Hematopoietic multipotent progenitor cell treated with erythropoietin and hydrocortisone succinate and interleukin-3 and kit ligand, for 17 days (in vitro differentiated cells): ENCODE measurements around the gene RGS12.

Experiments
- DNase-seq: peaks from one replicate; pipeline ENCODE4 v3.0.0-alpha.2; 2015; ENCODE audit warnings: low spot score

Gene RGS12, protein sequence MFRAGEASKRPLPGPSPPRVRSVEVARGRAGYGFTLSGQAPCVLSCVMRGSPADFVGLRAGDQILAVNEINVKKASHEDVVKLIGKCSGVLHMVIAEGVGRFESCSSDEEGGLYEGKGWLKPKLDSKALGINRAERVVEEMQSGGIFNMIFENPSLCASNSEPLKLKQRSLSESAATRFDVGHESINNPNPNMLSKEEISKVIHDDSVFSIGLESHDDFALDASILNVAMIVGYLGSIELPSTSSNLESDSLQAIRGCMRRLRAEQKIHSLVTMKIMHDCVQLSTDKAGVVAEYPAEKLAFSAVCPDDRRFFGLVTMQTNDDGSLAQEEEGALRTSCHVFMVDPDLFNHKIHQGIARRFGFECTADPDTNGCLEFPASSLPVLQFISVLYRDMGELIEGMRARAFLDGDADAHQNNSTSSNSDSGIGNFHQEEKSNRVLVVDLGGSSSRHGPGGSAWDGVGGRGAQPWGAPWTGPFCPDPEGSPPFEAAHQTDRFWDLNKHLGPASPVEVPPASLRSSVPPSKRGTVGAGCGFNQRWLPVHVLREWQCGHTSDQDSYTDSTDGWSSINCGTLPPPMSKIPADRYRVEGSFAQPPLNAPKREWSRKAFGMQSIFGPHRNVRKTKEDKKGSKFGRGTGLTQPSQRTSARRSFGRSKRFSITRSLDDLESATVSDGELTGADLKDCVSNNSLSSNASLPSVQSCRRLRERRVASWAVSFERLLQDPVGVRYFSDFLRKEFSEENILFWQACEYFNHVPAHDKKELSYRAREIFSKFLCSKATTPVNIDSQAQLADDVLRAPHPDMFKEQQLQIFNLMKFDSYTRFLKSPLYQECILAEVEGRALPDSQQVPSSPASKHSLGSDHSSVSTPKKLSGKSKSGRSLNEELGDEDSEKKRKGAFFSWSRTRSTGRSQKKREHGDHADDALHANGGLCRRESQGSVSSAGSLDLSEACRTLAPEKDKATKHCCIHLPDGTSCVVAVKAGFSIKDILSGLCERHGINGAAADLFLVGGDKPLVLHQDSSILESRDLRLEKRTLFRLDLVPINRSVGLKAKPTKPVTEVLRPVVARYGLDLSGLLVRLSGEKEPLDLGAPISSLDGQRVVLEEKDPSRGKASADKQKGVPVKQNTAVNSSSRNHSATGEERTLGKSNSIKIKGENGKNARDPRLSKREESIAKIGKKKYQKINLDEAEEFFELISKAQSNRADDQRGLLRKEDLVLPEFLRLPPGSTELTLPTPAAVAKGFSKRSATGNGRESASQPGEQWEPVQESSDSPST (N-terminal part only)

DNA sequence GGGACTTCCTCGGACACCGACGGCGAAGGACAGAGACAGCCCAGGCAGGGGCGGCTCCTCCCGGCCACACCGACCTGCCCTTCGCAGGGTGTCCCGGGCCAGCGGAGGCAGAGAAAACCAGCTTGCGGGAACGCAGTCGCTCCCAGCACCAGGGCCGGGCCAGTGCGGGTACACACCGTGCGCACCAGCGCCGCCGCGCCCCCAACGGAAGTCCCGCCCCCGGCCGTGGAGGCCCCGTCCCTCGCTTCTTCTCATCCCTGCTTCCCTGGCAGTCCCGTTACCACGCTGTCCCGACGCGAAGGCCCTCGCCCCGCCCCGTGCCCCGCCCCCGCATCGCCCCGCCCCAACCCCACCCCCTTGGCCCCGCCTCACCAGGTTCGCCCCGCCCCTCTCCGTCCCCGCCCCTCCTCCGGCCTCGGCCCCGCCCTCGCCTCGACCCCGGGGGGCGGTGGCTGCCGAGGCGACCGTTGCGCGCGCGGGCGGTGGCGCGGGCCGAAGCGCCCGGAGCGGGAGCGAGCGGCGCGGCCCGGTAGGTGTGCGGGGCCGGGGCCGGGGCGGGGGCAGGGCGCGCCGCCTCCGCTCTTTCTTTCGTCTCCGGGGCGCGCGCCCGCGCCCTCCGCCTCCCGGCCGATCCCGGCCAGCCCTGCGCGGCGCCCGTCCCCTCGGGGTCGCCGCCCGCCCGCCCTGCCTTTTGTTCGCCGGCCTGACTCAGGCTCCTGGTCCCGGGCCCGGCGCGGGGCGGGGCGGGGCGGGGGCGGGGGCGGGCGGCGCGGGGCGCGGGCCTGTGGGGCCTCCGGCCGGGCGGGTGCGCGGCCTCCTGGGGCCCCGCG is at the start of gene RGS12:
Gene RGS12 (plus strand): TSS at position 451 of the 830 bp plus-strand sequence. CDS start 23,150 bp downstream, outside the sequence.
- DNase-seq = peak; percentile 79

DNA sequence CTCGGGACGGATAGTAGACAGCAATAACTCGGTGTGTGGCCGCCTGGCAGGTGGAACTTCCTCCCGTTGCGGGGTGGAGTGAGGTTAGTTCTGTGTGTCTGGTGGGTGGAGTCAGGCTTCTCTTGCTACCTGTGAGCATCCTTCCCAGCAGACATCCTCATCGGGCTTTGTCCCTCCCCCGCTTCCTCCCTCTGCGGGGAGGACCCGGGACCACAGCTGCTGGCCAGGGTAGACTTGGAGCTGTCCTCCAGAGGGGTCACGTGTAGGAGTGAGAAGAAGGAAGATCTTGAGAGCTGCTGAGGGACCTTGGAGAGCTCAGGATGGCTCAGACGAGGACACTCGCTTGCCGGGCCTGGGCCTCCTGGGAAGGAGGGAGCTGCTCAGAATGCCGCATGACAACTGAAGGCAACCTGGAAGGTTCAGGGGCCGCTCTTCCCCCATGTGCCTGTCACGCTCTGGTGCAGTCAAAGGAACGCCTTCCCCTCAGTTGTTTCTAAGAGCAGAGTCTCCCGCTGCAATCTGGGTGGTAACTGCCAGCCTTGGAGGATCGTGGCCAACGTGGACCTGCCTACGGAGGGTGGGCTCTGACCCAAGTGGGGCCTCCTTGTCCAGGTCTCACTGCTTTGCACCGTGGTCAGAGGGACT is 49.6 kb upstream of the RGS12 start:
- DNase-seq = no peak

DNA sequence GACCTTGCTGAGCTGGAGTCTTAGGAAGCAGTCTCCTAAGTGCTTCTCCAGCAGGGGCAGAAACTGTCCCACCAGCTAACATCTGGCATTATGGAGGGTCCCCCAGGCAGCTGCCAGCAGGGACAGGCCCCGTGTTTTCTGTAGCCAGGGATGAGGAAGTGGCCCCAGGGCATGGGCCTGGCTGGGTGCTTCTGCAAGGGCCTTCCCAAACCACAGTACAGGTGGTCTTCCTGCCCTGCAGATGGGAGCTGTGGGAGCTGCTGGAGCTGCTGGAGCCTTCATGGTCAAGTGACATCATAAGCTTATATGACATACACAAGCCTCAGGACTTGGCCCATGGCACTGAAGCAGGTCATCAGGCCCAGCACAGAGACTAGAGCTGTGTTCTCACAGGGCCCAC is 48.8 kb upstream of the RGS12 start:
- DNase-seq = no peak

DNA sequence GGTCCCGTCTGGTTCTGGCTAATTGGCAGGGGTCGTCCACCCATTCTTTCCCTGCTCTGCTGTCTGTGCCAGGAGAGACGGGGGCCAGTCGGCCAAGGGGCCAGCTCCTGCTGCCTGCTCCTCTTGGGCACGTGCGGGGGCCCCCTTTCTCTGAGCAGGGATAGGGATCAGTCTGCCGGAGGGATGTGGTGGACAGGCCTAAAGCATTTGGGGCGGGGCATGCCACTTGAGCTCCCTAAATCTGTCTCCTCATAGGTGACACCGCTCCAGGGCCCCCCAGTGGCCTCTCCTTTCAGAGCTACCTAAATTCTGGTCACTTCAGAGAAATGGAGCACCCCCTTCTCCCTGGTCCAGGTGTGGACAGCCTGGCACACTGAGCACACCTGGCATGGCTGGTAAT is 48.1 kb upstream of the RGS12 start:
- DNase-seq = no peak

DNA sequence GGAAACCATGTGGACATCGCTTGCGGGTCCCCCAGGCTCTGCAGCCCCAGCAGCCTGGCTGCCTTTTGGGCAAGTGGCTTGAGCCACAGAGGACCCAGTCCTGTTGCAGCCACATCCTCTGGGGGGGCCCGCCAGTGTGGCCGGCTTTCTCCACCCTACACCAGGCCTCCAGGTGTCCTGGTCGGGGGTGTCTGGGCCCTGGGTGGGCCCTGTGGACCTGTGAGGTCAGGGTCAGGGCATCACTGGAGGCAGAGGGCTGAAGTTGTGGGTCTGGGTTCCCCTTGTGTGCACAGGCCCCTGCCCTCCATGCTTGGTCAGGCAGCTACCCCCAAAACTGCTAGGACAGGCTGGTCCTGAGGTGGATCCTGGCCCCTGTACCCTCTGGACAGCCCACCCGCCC is 47.1 kb upstream of the RGS12 start:
- DNase-seq = no peak

DNA sequence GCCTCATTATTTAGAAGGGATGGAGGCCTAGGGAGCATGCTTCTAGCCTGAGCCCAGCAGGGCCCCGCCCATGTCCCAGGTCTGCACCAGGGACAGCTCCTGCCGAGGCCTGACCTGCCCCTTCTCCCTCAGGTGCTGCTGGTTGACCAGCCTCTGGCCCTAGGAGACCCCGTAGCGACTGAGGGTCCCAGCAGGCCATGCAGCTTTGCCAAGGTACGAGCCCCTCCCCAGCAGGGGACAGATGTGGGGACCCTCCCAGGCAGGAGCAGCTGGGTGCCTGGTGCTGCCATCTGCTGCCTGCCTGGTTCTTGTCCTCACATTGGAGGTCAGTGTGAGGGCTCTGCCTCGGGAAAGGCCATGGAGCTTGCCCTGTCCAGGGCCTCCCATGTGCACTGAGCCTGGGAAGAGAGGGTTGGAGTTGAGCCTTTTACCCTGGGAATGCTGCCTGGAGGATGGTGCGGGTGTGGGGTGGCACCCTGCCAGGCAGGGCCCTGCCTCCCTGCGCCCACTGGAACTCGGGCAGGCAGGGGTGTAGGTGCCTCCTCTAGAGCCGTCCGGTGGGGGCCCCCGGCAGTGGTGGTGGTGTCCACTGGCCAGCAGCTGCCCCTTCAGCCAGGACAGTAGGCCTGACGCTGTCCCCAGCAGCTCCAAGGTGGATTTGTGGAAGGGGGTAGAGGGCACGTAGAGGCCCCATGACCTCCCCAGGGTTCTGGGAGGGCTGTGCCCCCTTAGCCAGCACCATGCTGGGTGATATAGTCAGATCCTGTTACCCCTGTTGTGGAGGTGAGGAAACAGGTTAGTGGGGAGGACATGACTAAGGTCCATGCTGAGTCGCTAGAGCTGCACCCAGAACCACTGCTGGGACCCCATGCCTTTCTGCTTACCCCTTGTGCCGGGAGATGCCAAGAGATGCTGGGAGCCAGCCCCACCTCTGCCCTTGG is 46.1 kb upstream of the RGS12 start:
- DNase-seq = no peak

DNA sequence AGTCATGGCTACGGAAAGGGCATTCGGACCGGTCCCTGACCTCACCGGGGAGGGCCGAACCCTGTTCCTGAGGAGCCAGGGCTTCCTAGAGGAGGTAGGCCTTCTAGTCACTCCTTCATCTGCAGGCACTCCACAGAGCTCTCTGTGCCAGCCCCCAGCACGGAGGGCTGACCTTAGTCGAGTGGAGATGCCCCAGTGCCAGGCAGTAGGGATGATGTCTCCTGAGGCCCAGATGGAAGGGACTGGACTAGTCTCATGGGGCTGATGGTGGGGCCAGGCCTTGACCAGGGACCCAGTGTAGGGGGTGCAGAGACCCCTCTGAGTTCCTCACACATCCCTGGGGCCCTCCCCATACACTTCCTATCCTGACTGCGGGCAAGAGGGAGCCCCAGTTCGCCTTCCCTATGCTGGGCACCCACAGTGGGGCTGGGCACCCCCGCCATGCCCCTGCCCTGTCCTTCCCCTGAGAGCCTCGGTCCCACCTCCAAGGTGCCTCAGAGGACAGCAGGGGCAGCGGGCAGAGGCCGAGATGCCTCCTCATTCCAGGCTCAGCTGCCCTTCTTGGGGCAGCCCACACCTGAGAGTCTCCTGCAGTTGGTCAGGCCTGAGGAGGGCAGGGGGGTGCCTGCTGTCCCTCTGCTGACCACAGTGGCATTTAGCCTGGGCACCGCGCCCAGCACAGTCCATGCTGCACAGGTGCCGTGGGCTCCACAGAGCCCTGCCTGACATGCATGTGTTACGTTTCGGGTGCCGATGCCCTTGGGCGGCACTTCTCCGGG is 45.2 kb upstream of the RGS12 start:
- no peak for DNase-seq

DNA sequence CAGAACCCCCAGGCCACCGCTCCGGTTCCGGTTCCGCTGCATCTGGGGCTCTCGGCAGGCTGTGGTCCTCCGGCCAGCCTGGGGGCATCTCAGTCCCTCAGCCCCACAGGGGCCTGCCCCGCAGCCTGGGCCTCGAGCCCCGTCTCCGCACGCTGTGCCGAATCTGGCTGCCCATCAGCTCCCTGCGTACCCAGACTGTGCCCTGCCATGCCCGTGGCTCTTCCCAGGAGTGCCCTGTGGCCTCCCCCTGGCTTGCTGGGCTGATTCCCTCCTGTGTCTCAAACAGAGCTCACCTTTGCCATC is 44.7 kb upstream of the RGS12 start:
- DNase-seq = no peak

DNA sequence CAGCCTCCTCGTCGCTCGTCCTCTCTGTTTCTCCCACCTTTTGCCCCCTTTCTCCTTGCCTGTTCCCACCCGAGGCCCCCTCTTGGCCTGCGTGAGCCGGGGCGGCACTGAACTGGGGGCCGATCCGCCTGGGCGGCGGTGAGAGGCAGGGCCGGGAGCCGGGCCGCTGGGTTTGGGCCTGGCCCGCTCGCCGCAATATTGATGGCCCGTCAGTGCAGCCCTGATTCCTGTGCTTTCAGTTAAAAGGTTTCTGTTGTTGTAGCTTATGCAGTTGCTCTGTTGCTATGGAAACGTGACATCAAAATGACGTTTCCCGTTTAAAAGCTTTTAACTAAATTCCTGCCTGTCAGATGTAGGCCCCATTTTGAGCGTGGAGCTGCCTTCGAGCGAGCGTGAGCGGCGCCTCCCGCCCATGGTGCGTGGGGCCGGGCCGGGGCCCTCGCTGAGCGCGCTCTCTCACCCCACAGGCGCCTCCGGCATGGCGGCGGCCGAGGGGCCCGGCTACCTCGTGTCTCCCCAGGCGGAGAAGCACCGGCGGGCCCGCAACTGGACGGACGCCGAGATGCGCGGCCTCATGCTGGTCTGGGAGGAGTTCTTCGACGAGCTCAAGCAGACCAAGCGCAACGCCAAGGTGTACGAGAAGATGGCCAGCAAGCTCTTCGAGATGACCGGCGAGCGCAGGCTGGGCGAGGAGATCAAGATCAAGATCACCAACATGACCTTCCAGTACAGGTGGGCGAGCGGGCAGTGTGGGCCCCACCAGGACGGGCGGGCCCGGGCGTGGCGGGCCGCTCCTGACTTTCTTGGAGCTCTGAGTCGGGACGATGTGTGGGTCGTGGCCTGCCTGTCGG is 43.8 kb upstream of the RGS12 start, which contains the start of gene MSANTD1:
Gene MSANTD1 (plus strand): TSS at position 349 of the 851 bp plus-strand sequence. CDS start 64 bp downstream, at position 413.
- no peak for DNase-seq

DNA sequence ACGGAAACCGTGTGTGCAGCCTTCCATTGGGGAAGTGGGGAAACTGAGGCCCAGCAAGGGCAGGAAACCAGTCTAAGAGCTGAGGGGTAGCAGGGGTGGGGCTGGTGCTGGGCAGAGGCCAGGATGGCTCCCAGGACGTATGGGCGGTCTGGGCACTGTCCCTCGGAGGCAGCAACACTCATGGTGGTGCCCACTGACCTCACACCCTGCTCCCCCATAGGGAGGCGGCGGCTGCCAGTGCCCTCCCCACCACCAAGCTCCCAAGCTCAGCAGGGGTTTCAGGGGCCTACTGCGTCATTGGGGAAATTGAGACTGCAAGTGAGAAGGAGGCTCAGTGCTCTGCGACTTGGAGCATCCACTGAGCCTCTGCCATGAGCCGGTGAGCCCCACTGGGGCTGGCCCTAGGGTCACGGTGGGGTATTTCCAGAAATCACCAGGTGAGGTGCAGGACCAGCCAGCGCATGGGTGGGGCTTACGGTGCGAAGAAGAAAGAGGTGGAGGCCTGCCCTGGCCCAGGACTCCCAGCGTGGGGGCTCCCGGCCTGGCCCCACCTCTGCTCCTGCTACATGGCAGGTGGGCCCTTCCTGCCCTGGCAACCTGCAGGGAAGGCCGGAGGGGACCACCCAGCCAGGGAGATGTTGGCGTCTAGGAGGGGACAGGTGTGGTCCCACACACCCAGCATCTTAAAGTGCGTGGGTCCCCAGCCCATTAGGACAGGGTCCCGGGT is 42.9 kb upstream of the RGS12 start:
- DNase-seq = no peak

DNA sequence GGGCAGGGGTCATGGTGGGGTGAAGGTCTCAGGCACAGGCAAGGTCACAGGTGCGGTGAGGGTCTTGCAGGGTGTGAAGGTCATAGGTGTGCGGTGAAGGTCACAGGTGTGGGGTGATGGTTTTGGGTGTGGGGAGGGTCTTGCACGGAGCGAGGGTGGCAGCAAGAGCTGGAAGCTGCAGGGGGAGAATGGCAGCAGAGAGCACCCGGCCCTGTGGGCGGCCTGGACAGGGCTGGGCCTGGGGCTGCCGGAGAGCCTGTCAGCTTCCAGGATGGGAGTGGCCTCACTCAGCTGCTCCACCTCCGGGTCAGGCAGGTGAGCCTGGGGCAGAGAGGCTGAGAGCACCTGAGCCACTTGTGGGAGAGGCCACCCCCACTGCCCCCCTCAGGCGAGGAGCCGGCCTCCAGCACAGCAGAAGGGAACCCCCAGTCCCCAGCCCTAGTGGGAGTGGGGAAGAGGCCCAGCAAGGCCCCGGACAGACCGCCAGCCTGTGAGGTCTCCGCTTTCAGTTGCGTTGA is 42.3 kb upstream of the RGS12 start:
- no peak for DNase-seq

DNA sequence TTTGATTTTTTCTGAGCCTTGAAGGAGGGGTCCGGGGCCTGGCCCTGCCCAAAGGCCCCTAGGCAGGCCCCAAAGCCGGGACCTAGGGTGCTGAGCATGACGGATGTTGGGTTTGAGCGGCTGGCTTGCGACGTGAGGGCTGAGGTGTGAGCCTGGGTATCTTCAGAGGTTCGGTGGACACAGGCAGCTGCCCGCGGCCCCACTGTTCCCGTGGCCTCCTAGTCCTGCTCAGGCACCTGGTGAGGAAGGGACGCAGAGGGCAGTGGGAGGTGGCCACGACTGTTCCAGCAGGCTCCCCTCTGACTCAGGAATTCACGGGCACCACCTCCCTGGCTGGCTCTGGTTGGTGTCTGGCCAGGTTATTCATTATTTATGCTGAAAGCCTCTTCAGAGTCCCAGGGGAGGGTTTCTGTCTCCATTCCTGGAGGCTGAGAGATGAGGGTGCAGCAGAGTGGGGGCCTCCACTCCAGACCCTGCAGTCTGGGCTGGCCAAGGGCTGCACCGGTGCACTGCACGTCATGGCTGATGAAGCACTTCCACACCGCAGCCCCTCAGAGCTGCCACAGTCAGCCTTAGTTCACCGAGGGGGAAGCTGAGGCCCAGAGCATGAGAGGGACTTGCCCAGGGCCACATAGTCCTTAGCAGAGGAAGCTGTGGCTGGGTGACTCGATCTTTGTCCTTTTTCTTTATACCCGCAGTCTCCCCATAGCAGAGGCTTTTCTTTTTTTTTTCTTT is 41.7 kb upstream of the RGS12 start:
- no peak for DNase-seq

DNA sequence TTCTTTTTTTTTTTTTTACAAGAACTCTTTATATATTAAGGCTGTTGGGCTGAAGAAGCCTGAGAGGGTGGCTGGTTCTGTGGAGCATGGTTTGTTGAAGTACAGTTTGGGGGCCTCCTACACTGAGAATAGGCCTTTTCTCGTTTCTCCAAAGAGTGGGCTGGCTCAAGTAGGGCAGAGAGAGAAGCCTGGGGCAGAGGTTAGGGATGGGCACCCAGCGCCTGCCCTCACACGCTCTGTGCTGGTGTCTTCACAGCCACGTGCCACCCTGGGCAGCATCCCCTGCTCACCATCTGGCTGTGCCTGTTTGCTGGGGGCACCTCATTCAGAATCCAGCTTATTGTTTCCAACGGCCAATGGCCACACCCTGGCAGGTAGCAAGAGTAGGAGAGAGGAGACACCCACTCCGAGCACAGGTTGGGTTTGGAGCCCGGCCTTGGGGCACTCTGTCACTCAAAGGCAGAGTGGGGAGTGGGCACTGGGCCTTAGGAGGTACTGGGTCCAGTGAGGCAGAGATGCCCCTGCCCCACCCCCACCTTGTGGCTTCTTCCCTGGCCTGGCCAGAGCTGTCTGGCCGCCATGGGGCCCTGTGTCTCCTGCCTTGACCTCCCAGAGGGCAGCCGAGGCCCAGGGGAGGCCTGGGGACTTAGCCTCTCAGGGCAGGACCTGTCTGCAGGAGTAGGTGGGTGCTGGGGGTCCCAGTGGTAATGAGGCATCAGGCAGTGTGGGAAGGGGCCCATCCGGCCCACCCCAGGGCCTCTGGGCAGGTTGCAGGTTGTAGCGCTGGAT is 40.9 kb upstream of the RGS12 start:
- DNase-seq = no peak

DNA sequence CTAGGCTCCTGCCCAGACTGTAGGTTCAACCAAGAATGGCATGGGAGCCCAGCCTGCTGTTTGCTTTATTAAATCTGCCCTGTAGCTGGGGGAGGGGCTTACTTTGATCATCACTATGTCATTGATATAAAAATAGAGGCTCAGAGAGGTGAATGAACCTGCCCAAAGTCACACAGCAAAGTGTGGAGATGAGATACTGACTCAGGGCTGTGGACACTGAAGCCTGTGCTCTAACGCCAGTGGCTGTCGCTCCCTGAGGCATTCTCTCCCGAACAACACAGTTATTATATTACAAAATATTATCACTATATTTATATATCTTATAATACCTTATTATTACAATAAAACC is 40.4 kb upstream of the RGS12 start:
- no peak for DNase-seq

DNA sequence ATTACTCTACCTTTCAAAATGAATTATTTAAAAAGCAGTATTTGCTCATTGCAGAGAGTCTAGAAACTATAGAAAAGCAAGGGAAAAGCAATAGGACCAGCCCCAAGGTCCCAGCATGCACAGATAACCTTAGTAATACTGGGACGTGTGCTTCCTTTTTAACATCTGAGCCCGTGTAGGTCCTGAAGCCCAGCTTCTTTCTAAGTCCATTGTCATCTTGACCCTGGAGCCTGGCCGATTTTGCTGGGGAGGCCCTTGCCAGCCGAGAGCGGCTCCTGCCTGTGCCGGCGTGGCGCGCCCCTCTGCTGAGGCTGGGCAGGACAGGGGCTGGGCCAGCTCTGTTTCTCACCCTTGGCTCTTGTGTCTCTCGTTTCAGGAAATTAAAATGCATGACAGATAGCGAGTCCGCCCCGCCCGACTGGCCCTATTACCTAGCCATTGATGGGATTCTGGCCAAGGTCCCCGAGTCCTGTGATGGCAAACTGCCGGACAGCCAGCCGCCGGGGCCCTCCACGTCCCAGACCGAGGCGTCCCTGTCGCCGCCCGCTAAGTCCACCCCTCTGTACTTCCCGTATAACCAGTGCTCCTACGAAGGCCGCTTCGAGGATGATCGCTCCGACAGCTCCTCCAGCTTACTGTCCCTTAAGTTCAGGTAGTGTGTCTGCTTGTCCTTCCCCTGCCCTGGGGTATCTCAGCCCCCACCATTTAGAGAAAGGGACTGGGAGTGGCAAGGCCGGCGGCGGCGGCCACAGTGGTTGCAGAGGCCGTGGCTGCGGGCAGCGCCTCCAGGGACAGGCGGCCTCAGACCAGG is 39.8 kb upstream of the RGS12 start:
- no peak for DNase-seq
